CD4-positive, alpha-beta T cell (primary cell): ENCODE results near the gene SORBS1. TPM values are rescaled to one million over a fixed set of nuclear protein-coding genes. Genes with fewer than 3 reads are reported as not detected.

Experiments used
- ATAC-seq: fragments of 200-7000 bp; cut with Tn5 transposase; one replicate; pipeline ENCODE4 v1.10.0; 2022; ENCODE audit warnings: mild to moderate bottlenecking; ENCODE audit not compliant: poor library complexity
- CTCF ChIA-PET: fragments of 350-600 bp; sonication (Branson Sonifier 250); formaldehyde crosslinking; loops from one replicate; lab custom pipeline; 2021; ENCODE audit warnings: antibody characterized with exemption, inconsistent platforms; lab: Charles Lee
- POLR2A ChIA-PET: fragments of 350-600 bp; sonication (Branson Sonifier 250); formaldehyde crosslinking; loops from one replicate; lab custom pipeline; 2021; ENCODE audit warnings: antibody characterized with exemption, inconsistent platforms; lab: Charles Lee
- DNase-seq, 14 experiments: peaks; one replicate each; pipeline ENCODE4 v3.0.0-alpha.2; 2013 to 2020; ENCODE audit warnings: mixed read lengths in 2 of 14
- H3K27ac ChIP-seq, 2 donors: one replicate each; pipeline versions ENCODE4 v1.5.1 to v1.7.0; 2013; ENCODE audit warnings: low read length in 2 of 2, low read depth in 1 of 2, mild to moderate bottlenecking in 1 of 2
- H3K27me3 ChIP-seq, 2 experiments: 1 replicate in 1 of 2; 2 replicates in 1 of 2; pipeline versions ENCODE4 v1.6.1 to v1.7.0; 2013; ENCODE audit warnings: low read length in 2 of 2, control low read depth in 1 of 2, mild to moderate bottlenecking in 1 of 2, moderate library complexity in 1 of 2; ENCODE audit not compliant: insufficient read depth in 2 of 2, control insufficient read depth in 1 of 2
- H3K36me3 ChIP-seq: one replicate; pipeline ENCODE4 v1.6.1; 2013; ENCODE audit warnings: low read length, control low read depth; ENCODE audit not compliant: insufficient read depth
- H3K4me1 ChIP-seq: one replicate; pipeline ENCODE4 v1.6.1; 2013; ENCODE audit warnings: low read length, control low read depth; ENCODE audit not compliant: insufficient read depth
- H3K4me3 ChIP-seq: one replicate; pipeline ENCODE4 v1.5.1; 2013; ENCODE audit warnings: mild to moderate bottlenecking, low read length, moderate library complexity
- H3K9me3 ChIP-seq, 2 experiments: 1 replicate in 1 of 2; 2 replicates in 1 of 2; pipeline versions ENCODE4 v1.6.1 to v1.7.0; 2013; ENCODE audit warnings: low read length in 2 of 2, mild to moderate bottlenecking in 2 of 2, control low read depth in 1 of 2, moderate library complexity in 1 of 2; ENCODE audit not compliant: control insufficient read depth in 1 of 2, insufficient read depth in 1 of 2
- H3K27ac Mint-ChIP-seq: one replicate; pipeline ENCODE4 v1.8.0; 2020; ENCODE audit warnings: mixed read lengths
- H3K27me3 Mint-ChIP-seq: one replicate; pipeline ENCODE4 v1.8.0; 2021; ENCODE audit warnings: mixed read lengths
- H3K36me3 Mint-ChIP-seq: one replicate; pipeline ENCODE4 v1.8.0; 2021; ENCODE audit warnings: low read depth, mixed read lengths
- H3K4me1 Mint-ChIP-seq: one replicate; pipeline ENCODE4 v1.8.0; 2021; ENCODE audit warnings: low read depth, mixed read lengths
- H3K4me3 Mint-ChIP-seq: one replicate; pipeline ENCODE4 v1.8.0; 2020; ENCODE audit warnings: mild to moderate bottlenecking, mixed read lengths
- H3K9me3 Mint-ChIP-seq: one replicate; pipeline ENCODE4 v1.8.0; 2020; ENCODE audit warnings: mixed read lengths
- CTCF ChIP-seq: fragments of 200-600 bp; IDR thresholded peaks from one replicate; pipeline ENCODE4 v1.8.0; 2022; ENCODE audit warnings: antibody characterized with exemption, mild to moderate bottlenecking
- intact Hi-C, 2 experiments: fragments of 100-400 bp; cut with DNase I in 1 of 2; cut with micrococcal nuclease in 1 of 2; formaldehyde crosslinking; loops; one replicate each; pipeline versions ENCODE4 v1.15.1 to v1.9.0; 2023 to 2025; cut with DNase I, micrococcal nuclease
- total RNA-seq, 174 experiments: library from RNA in 2 of 174; stranded (reverse) in 2 of 174; gene quantifications; one replicate each; pipeline ENCODE4 v1.2.3 and lab custom pipeline; 2021 to 2026

SORBS1 gene
- total RNA-seq, 2 experiments from 2014 or later, result 1.4 to 1.8 TPM

DNA sequence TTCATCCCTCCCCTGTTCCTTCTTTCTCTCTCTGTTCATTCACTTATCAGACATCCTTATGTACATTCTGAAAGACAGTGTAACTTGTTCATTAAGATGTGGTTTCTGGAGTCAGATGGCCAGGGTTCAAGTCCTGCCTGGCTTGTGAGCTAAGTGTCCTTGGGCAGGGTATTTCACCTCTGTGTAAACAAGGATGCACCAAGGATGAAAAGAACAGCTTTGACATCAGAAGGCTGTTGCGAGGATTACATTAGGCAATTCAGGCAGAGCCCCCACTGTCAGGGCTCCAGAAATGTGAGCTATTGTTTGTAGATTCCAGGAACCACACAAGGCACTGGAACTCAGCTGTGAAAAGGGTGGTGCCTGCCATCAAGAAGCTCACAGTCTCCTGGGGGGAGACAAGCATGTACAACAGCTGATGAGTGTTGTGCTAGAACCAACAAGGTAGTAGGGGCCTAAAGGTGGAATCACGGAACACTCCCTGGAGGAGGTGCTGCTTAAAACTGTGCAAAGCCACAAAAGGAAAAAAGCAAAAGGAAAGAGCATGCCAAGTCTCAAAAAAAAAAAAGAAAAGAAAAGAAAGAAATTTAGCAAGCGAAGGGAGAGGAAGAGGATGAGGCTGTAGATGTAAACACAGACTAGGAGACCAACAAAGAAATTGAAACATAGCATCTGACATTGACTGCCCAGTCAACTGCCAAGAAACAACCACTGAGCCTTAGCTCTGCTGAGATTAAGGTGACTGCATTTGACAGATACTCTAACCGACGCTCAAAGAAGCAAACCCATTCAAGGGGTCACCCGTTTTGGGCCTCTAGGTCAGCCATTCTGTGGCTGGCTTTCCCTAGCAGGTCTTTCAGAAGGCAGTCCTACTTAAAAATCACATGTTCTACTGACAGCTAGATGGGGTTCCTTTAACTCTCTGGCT lies 282.8 kb downstream of the SORBS1 start:
- intact Hi-C loops, result no loop called here
- Histone ChIP-seq H3K4me1 (no peaks in the 10 kb centered on the region), H3K27ac (no peak overlapping the region), H3K27me3 (no peaks in the 10 kb centered on the region), H3K9me3 (no peaks in the 10 kb centered on the region), H3K36me3 (no peaks in the 10 kb centered on the region), H3K4me3 (no peak overlapping the region)
- ATAC-seq (no peak), DNase-seq (no peak)
- Mint-ChIP-seq H3K4me3 (no peak overlapping the region), H3K36me3 (no peaks in the 10 kb centered on the region), H3K4me1 (no peaks in the 10 kb centered on the region), H3K27me3 (no peaks in the 10 kb centered on the region), H3K9me3 (no peaks in the 10 kb centered on the region), H3K27ac (no peak overlapping the region)
- no peak for TF ChIP-seq CTCF
- ChIA-PET CTCF (no interaction called here), POLR2A (interaction anchor here (1.2 kb wide), 1 partner anchor 8 kb away, joined by 3 read pairs; no protein-coding TSS in a partner anchor)

- Mint-ChIP-seq H3K4me3 (no peak overlapping the region), H3K27me3 (no peaks in the 10 kb centered on the region), H3K27ac (no peak overlapping the region), H3K9me3 (no peaks in the 10 kb centered on the region), H3K4me1 (no peaks in the 10 kb centered on the region), H3K36me3 (no peaks in the 10 kb centered on the region)
- intact Hi-C loops, result no loop called here
- ATAC-seq (no peak), DNase-seq (no peak)
- no peak for TF ChIP-seq CTCF
- Histone ChIP-seq H3K27me3 (no peaks in the 10 kb centered on the region), H3K27ac (no peak overlapping the region), H3K9me3 (no peaks in the 10 kb centered on the region), H3K4me3 (no peak overlapping the region), H3K36me3 (no peaks in the 10 kb centered on the region), H3K4me1 (no peaks in the 10 kb centered on the region)
- ChIA-PET CTCF (no interaction called here), POLR2A (interaction anchor here (1.2 kb wide), 1 partner anchor 9 kb away, joined by 3 read pairs; no protein-coding TSS in a partner anchor)
These were observed 283.6 kb downstream of the SORBS1 start for GRCh38 chr10:95277614-95278013.

DNA sequence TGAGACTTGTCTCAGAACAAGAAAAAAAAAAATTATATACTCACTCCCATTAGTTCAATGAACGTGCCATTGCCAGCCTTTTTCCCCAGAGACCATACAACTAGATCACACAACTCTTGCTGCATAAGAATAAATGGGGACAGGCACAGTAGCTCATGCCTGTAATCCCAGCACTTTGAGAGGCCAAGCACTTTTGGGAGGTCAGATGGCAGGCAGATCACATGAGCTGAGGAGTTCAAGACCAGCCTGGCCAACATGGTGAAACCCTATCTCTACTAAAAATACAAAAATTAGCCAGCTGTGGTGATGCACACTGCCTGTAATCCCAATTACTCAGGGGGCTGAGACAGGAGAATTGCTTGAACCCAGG lies 284.0 kb downstream of the SORBS1 start:
- H3K9me3 Mint-ChIP-seq, result no peaks in the 10 kb centered on the region
- H3K27me3 Mint-ChIP-seq, result no peaks in the 10 kb centered on the region
- no peaks in the 10 kb centered on the region for H3K36me3 Mint-ChIP-seq
- no peak for DNase-seq
- H3K36me3 ChIP-seq, result no peaks in the 10 kb centered on the region
- CTCF ChIA-PET, result no interaction called here
- H3K9me3 ChIP-seq, result no peaks in the 10 kb centered on the region
- no peak for ATAC-seq
- no peak for TF ChIP-seq CTCF
- POLR2A ChIA-PET, result no interaction called here
- intact Hi-C loops, result no loop called here
- no peak overlapping the region for H3K4me3 ChIP-seq
- H3K27me3 ChIP-seq, result no peaks in the 10 kb centered on the region
- H3K4me1 Mint-ChIP-seq, result no peaks in the 10 kb centered on the region
- H3K27ac ChIP-seq, result no peak overlapping the region
- H3K4me3 Mint-ChIP-seq, result no peak overlapping the region
- no peaks in the 10 kb centered on the region for H3K4me1 ChIP-seq
- no peak overlapping the region for H3K27ac Mint-ChIP-seq
